ENCODE data around the gene ICE2. TPM values are rescaled to one million over a fixed set of nuclear protein-coding genes. Genes with fewer than 3 reads are reported as not detected.

Gene ICE2
- total and polyA plus RNA-seq, 5 donors: 11.0 to 31.3 (median 30.1) TPM

Other genes starting within 250 kb of the ICE2 start
- gene ANXA2, start 81.2 kb downstream of the ICE2 start, total RNA-seq: 100 to 1,000 TPM; 126 to 293 (median 224) TPM
- 240 TPM for gene ANXA2, start 81.2 kb downstream of the ICE2 start, polyA plus RNA-seq

Measured in right cardiac atrium (tissue), 5 donors.